Testis (tissue), 2 donors: ENCODE data around the gene ZNF492.

ENCODE experiments used
- POLR2A ChIP-seq: fragments of 450-650 bp; IDR thresholded peaks from one replicate; pipeline ENCODE4 v1.6.1; 2017; ENCODE audit warnings: antibody characterized with exemption, mild to moderate bottlenecking, moderate library complexity
- TF ChIP-seq, protein P1 (sequence below), 3 experiments: fragments of 450-650 bp in 2 of 3; fragments of 200-600 bp in 1 of 3; sonication (generic) in 1 of 3; IDR thresholded peaks; one replicate each; pipeline ENCODE4 v1.5.1; 2016 to 2019; ENCODE audit warnings: antibody characterized with exemption in 3 of 3, mild to moderate bottlenecking in 2 of 3, moderate library complexity in 1 of 3

DNA sequence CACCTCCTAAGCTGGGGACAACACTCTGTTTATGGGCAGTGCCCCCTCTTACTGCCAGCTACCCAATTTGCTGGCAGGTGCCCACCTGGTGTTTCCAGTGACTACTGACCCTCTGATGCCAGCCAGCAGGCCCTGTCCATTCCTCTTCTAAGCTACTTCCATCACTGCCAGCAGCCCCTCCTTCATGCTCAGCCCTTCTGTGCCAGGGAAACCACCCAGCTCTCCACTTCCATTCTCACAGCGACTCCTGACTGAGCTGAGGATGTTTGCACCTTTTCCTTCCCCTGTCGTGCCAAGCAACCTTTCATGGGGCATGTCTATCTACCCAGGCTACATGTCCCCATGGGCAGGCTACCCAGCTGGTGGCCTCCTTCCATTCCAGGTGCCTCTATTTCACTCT, 24.0 kb upstream of the ZNF492 start:
- TF ChIP-seq POLR2A = no peak
- TF ChIP-seq, protein P1, sequence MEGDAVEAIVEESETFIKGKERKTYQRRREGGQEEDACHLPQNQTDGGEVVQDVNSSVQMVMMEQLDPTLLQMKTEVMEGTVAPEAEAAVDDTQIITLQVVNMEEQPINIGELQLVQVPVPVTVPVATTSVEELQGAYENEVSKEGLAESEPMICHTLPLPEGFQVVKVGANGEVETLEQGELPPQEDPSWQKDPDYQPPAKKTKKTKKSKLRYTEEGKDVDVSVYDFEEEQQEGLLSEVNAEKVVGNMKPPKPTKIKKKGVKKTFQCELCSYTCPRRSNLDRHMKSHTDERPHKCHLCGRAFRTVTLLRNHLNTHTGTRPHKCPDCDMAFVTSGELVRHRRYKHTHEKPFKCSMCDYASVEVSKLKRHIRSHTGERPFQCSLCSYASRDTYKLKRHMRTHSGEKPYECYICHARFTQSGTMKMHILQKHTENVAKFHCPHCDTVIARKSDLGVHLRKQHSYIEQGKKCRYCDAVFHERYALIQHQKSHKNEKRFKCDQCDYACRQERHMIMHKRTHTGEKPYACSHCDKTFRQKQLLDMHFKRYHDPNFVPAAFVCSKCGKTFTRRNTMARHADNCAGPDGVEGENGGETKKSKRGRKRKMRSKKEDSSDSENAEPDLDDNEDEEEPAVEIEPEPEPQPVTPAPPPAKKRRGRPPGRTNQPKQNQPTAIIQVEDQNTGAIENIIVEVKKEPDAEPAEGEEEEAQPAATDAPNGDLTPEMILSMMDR (IDR thresholded peaks at IDR 0.05) = no peak
